Hepatocyte (in vitro differentiated cells): Measurements from ENCODE around the gene HOTAIR. TPM values are rescaled to one million over a fixed set of nuclear protein-coding genes. Genes with fewer than 3 reads are reported as not detected.

Experiments used
- DNase-seq: peaks from one replicate; pipeline ENCODE4 v3.0.0-alpha.2; 2016; ENCODE audit warnings: low spot score
- H2AFZ ChIP-seq: fragments of 200-600 bp; sonication (generic); 2 replicates; pipeline ENCODE4 v1.6.0; 2016; ENCODE audit warnings: antibody characterized with exemption, mild to moderate bottlenecking
- H3K27ac ChIP-seq: fragments of 200-600 bp; sonication (generic); 2 replicates; pipeline ENCODE4 v1.5.1; 2016; ENCODE audit warnings: mild to moderate bottlenecking
- H3K27me3 ChIP-seq: fragments of 200-600 bp; sonication (generic); 2 replicates; pipeline ENCODE4 v1.6.1; 2016
- H3K36me3 ChIP-seq: fragments of 200-600 bp; sonication (generic); replicated peaks from 2 replicates; pipeline ENCODE4 v1.5.1; 2016; ENCODE audit warnings: low read depth; ENCODE audit not compliant: insufficient read depth
- H3K4me1 ChIP-seq: fragments of 200-600 bp; sonication (generic); 2 replicates; pipeline ENCODE4 v1.5.1; 2016; ENCODE audit warnings: mild to moderate bottlenecking, moderate library complexity; ENCODE audit not compliant: insufficient read depth
- H3K4me2 ChIP-seq: fragments of 200-600 bp; sonication (generic); 2 replicates; pipeline ENCODE4 v1.6.0; 2016
- H3K4me3 ChIP-seq: fragments of 200-600 bp; sonication (generic); 2 replicates; pipeline ENCODE4 v1.5.1; 2016; ENCODE audit warnings: mild to moderate bottlenecking
- H3K79me2 ChIP-seq: fragments of 200-600 bp; sonication (generic); 2 replicates; pipeline ENCODE4 v1.6.0; 2017; ENCODE audit warnings: mild to moderate bottlenecking
- H3K9me2 ChIP-seq: fragments of 200-600 bp; sonication (generic); replicated peaks from 2 replicates; pipeline ENCODE4 v1.6.0; 2017; ENCODE audit warnings: mild to moderate bottlenecking; ENCODE audit not compliant: insufficient read depth
- H3K9me3 ChIP-seq: fragments of 200-600 bp; sonication (generic); 2 replicates; pipeline ENCODE4 v1.5.1; 2016; ENCODE audit warnings: low read depth, mild to moderate bottlenecking
- H4K20me1 ChIP-seq: fragments of 200-600 bp; sonication (generic); 2 replicates; pipeline ENCODE4 v1.6.0; 2016; ENCODE audit warnings: mild to moderate bottlenecking; ENCODE audit not compliant: insufficient read depth, poor library complexity, severe bottlenecking
- CTCF ChIP-seq: fragments of 200-600 bp; sonication (generic); IDR thresholded peaks from 2 replicates; pipeline ENCODE4 v1.5.1; 2016; ENCODE audit warnings: antibody characterized with exemption, mild to moderate bottlenecking; ENCODE audit not compliant: poor library complexity
- EZH2 ChIP-seq: fragments of 200-600 bp; sonication (generic); IDR thresholded peaks from 2 replicates; pipeline ENCODE4 v1.6.1; 2016; ENCODE audit warnings: antibody characterized with exemption, mild to moderate bottlenecking, borderline replicate concordance
- EZH2phosphoT487 ChIP-seq: fragments of 200-600 bp; sonication (generic); IDR thresholded peaks from one replicate; pipeline ENCODE4 v1.6.1; 2018; ENCODE audit warnings: antibody characterized with exemption, mild to moderate bottlenecking, low read depth, moderate library complexity; ENCODE audit not compliant: unreplicated experiment, severe bottlenecking
- WGBS: methylation state at CpG from one replicate; pipeline ENCODE4 v1.1.6; 2016; ENCODE audit warnings: low lambda C conversion rate; ENCODE audit errors: missing lambda C conversion rate; 5-methylcytosine and 5-hydroxymethylcytosine counted together
- polyA plus RNA-seq: library from polyadenylated mRNA; unstranded; fragments of >200 nt; fragmentation: Nextera tagmentation; extraction: Ambion mirVana; gene quantifications from 2 replicates; pipeline ENCODE4 v1.2.1, GENCODE V29; 2016
- total RNA-seq: library from RNA; depleted of rRNA; stranded (reverse); fragments of >200 nt; gene quantifications from 2 replicates; pipeline ENCODE4 v1.2.3, GENCODE V29; 2014

The HOTAIR gene
- total and polyA plus RNA-seq, 2 experiments from 2014 or later = 0.82 to 0.90 TPM

DNA sequence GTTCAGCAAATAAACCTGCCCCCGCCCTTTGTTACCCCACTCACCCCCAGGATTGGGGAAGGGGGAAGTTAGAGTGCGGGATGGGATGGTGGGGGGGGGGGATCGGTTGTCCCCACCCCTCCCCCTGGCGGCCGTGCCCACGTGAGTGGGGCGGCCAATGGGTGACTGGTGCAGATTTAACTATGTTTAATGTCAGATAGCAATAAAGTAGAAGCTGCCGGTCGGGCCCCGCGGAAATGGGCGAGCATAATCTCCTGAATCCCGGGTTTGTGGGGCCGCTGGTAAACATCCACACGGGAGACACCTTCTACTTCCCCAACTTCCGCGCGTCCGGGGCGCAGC lies 20.1 kb downstream of the HOTAIR start, which contains the start of gene HOXC12:
HOXC12 (plus strand) TSS at position 210 of the 342 bp plus-strand sequence; CDS start at position 237, 27 bp downstream.
- H4K20me1 ChIP-seq = no peaks in the 10 kb centered on the region
- TF ChIP-seq EZH2phosphoT487 = no peak
- TF ChIP-seq EZH2 = no peak
- TF ChIP-seq CTCF = no peak
- 17% methylated on average over 15 of the region's 20 CpGs for WGBS

GRCh38 chr12:53953831-53954693 lies 20.7 kb downstream of the HOTAIR start:
- Histone ChIP-seq H3K4me1 (no peaks in the 10 kb centered on the region), H2AFZ (no peak overlapping the region), H3K9me3 (no peaks in the 10 kb centered on the region), H3K9me2 (no peaks in the 10 kb centered on the region), H4K20me1 (no peaks in the 10 kb centered on the region), H3K27me3 (peaks cover 100% of the 10 kb centered on the region), H3K36me3 (no peaks in the 10 kb centered on the region), H3K79me2 (no peaks in the 10 kb centered on the region), H3K27ac (no peak overlapping the region), H3K4me2 (no peak overlapping the region), H3K4me3 (no peak overlapping the region)
- peak; percentile 58 for TF ChIP-seq EZH2phosphoT487
- no peak for TF ChIP-seq EZH2
- no peak for DNase-seq
- 18% methylated on average over 19 of the region's 19 CpGs for WGBS

More for the DNA sequence above, 20.1 kb downstream of the HOTAIR start, which contains the start of gene HOXC12:
- Histone ChIP-seq H2AFZ (peak within 1 kb of the TSS; percentile 40), H3K9me2 (no peaks in the 10 kb centered on the region), H3K4me2 (peak within 1 kb of the TSS; percentile 46), H3K4me1 (no peaks in the 10 kb centered on the region), H3K9me3 (no peaks in the 10 kb centered on the region), H3K79me2 (no peaks in the 10 kb centered on the region), H3K36me3 (no peaks in the 10 kb centered on the region), H3K4me3 (no peak within 1 kb of the TSS), H3K27ac (no peak within 1 kb of the TSS), H3K27me3 (peaks cover 100% of the 10 kb centered on the region)
- DNase-seq = no peak

- H3K27me3 ChIP-seq = peaks cover 100% of the 10 kb centered on the region
- no peak overlapping the region for H3K27ac ChIP-seq
- no peak for DNase-seq
- no peaks in the 10 kb centered on the region for H3K9me3 ChIP-seq
- peak; percentile 4 for TF ChIP-seq EZH2phosphoT487
- no peak for TF ChIP-seq EZH2
- no peaks in the 10 kb centered on the region for H4K20me1 ChIP-seq
- WGBS = 10% methylated on average over 35 of the region's 38 CpGs
- H3K4me3 ChIP-seq = no peak overlapping the region
- no peak overlapping the region for H3K4me2 ChIP-seq
- no peaks in the 10 kb centered on the region for H3K36me3 ChIP-seq
- no peaks in the 10 kb centered on the region for H3K9me2 ChIP-seq
- H3K79me2 ChIP-seq = no peaks in the 10 kb centered on the region
- H3K4me1 ChIP-seq = no peaks in the 10 kb centered on the region
- H2AFZ ChIP-seq = no peak overlapping the region
These were observed 21.7 kb downstream of the HOTAIR start for GRCh38 chr12:53952871-53953734.

DNA sequence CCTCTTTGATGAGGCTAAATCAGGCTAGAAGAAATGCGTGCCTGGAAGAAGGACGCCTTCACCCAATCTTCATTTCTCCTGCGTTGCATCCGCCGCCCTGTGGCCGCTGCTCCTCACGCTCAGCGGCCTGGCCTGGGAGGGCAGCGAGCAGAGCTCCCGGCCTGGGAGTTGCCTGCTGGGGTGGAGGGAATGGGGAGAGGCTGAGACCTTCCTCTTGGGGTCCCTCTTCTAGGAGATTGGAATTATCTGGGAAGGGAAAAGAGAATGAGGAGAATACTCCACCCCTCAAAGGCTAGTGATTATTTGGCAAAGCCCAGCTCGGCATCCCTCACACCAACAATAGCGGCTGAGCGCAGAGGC lies 22.4 kb downstream of the HOTAIR start:
- no peak overlapping the region for H2AFZ ChIP-seq
- no peaks in the 10 kb centered on the region for H3K9me2 ChIP-seq
- H3K79me2 ChIP-seq = no peaks in the 10 kb centered on the region
- H3K36me3 ChIP-seq = no peaks in the 10 kb centered on the region
- peaks cover 100% of the 10 kb centered on the region for H3K27me3 ChIP-seq
- TF ChIP-seq CTCF = no peak
- no peak for TF ChIP-seq EZH2phosphoT487
- TF ChIP-seq EZH2 = no peak
- H3K9me3 ChIP-seq = no peaks in the 10 kb centered on the region
- H4K20me1 ChIP-seq = no peaks in the 10 kb centered on the region
- H3K27ac ChIP-seq = no peak overlapping the region
- H3K4me3 ChIP-seq = no peak overlapping the region
- 9% methylated on average over 13 of the region's 13 CpGs for WGBS
- no peak for DNase-seq
- no peak overlapping the region for H3K4me2 ChIP-seq
- no peaks in the 10 kb centered on the region for H3K4me1 ChIP-seq
